MCF 10A (cell line): ENCODE results near the gene CLCNKB. TPM values are rescaled to one million over a fixed set of nuclear protein-coding genes. Genes with fewer than 3 reads are reported as not detected.
"Not testable (repeated sequence)": the region's sequence is repeated elsewhere in the genome, so short reads cannot be mapped to it uniquely, and the experiment has no call there.

ENCODE experiments used
- BruUV-seq: library from RNA; stranded (reverse); fragments of 400-500 nt; replicated peaks from 2 replicates; lab custom pipeline; 2021; lab: Mats Ljungman, UMichigan
- CTCF ChIA-PET: fragments of 300-600 bp; sonication (Branson Sonifier 250); formaldehyde crosslinking; extraction: SDS; loops from one replicate; lab custom pipeline; 2021; ENCODE audit warnings: antibody characterized with exemption, inconsistent platforms; lab: Yijun Ruan, JAX
- POLR2A ChIA-PET: fragments of 300-600, 350-650 bp; sonication (Branson Sonifier 250); formaldehyde crosslinking; extraction: SDS; loops from one replicate; lab custom pipeline; 2020; ENCODE audit warnings: antibody characterized with exemption, inconsistent platforms; lab: Yijun Ruan, JAX
- DNase-seq: peaks from one replicate; pipeline ENCODE4 v3.0.0-alpha.2; 2018; ENCODE audit not compliant: unreplicated experiment
- H3K27ac Mint-ChIP-seq: one replicate; pipeline ENCODE4 v1.8.0; 2022; ENCODE audit warnings: mild to moderate bottlenecking, low read depth, mixed read lengths; ENCODE audit not compliant: unreplicated experiment
- H3K27me3 Mint-ChIP-seq: one replicate; pipeline ENCODE4 v1.8.0; 2022; ENCODE audit warnings: mixed read lengths; ENCODE audit not compliant: insufficient read depth, unreplicated experiment
- H3K36me3 Mint-ChIP-seq: one replicate; pipeline ENCODE4 v1.8.0; 2022; ENCODE audit warnings: mild to moderate bottlenecking, moderate library complexity, mixed read lengths; ENCODE audit not compliant: insufficient read depth, unreplicated experiment
- H3K4me1 Mint-ChIP-seq: one replicate; pipeline ENCODE4 v1.8.0; 2022; ENCODE audit warnings: mixed read lengths; ENCODE audit not compliant: insufficient read depth, unreplicated experiment
- H3K4me3 Mint-ChIP-seq: one replicate; pipeline ENCODE4 v1.8.0; 2022; ENCODE audit warnings: mild to moderate bottlenecking, moderate library complexity, mixed read lengths; ENCODE audit not compliant: unreplicated experiment
- H3K9me3 Mint-ChIP-seq: one replicate; pipeline ENCODE4 v1.8.0; 2022; ENCODE audit warnings: mixed read lengths; ENCODE audit not compliant: unreplicated experiment
- intact Hi-C: fragments of 100-400 bp; cut with micrococcal nuclease; formaldehyde crosslinking; loops from 2 replicates; pipeline ENCODE4 v1.14.1; 2022
- total RNA-seq: library from RNA; stranded (reverse); gene quantifications from 2 replicates; pipeline ENCODE4 v1.2.3, GENCODE V29; 2022
- TF ChIP-seq, protein P1 (sequence below): fragments of 200-600 bp; IDR thresholded peaks from one replicate; pipeline ENCODE4 v1.8.0; 2022; ENCODE audit warnings: antibody characterized with exemption, mild to moderate bottlenecking; ENCODE audit not compliant: unreplicated experiment

Gene CLCNKB
- total RNA-seq, 1 experiment from 2014 or later, result not detected

- no peaks in the 10 kb centered on the region for H3K9me3 Mint-ChIP-seq
- CTCF ChIA-PET, result interaction anchor here (0.6 to 1.0 kb wide), 3 partner anchors 9 to 51 kb away, joined by 3 to 4 read pairs (median 4); no protein-coding TSS in a partner anchor
- peak overlapping the region; percentile 67 for H3K27ac Mint-ChIP-seq
- H3K27me3 Mint-ChIP-seq, result no peaks in the 10 kb centered on the region
- no peaks in the 10 kb centered on the region for H3K36me3 Mint-ChIP-seq
- no peak for DNase-seq
- peaks cover 19% of the 10 kb centered on the region for H3K4me1 Mint-ChIP-seq
- TF ChIP-seq, protein P1, sequence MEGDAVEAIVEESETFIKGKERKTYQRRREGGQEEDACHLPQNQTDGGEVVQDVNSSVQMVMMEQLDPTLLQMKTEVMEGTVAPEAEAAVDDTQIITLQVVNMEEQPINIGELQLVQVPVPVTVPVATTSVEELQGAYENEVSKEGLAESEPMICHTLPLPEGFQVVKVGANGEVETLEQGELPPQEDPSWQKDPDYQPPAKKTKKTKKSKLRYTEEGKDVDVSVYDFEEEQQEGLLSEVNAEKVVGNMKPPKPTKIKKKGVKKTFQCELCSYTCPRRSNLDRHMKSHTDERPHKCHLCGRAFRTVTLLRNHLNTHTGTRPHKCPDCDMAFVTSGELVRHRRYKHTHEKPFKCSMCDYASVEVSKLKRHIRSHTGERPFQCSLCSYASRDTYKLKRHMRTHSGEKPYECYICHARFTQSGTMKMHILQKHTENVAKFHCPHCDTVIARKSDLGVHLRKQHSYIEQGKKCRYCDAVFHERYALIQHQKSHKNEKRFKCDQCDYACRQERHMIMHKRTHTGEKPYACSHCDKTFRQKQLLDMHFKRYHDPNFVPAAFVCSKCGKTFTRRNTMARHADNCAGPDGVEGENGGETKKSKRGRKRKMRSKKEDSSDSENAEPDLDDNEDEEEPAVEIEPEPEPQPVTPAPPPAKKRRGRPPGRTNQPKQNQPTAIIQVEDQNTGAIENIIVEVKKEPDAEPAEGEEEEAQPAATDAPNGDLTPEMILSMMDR, result no peak
- POLR2A ChIA-PET, result no interaction called here
- no peak overlapping the region for H3K4me3 Mint-ChIP-seq
- intact Hi-C loops, result no loop called here
- no TSS peak for BruUV-seq
Observed at GRCh38 chr1:16018749-16019643, 24.6 kb upstream of the CLCNKB start.

- Mint-ChIP-seq H3K27ac (peak overlapping the region; percentile 67), H3K4me3 (no peak overlapping the region), H3K27me3 (no peaks in the 10 kb centered on the region), H3K36me3 (no peaks in the 10 kb centered on the region), H3K9me3 (no peaks in the 10 kb centered on the region), H3K4me1 (peaks cover 19% of the 10 kb centered on the region)
- intact Hi-C loops, result no loop called here
- TF ChIP-seq, protein P1, result no peak
- ChIA-PET CTCF (interaction anchor here (0.6 kb wide), 2 partner anchors 10 to 53 kb away, joined by 3 to 4 read pairs; no protein-coding TSS in a partner anchor), POLR2A (no interaction called here)
- no peak for DNase-seq
- BruUV-seq, result no TSS peak
Observed at GRCh38 chr1:16019644-16020277, 23.8 kb upstream of the CLCNKB start.

GRCh38 chr1:16020325-16020724 is 23.3 kb upstream of the CLCNKB start:
- CTCF ChIA-PET, result interaction anchor here (0.6 kb wide), 2 partner anchors 13 to 54 kb away, joined by 3 read pairs; no protein-coding TSS in a partner anchor
- POLR2A ChIA-PET, result no interaction called here
- Mint-ChIP-seq H3K27ac (no peak overlapping the region), H3K27me3 (no peaks in the 10 kb centered on the region), H3K4me3 (no peak overlapping the region), H3K36me3 (no peaks in the 10 kb centered on the region), H3K4me1 (peaks cover 17% of the 10 kb centered on the region), H3K9me3 (no peaks in the 10 kb centered on the region)
- BruUV-seq, result no TSS peak
- no peak for DNase-seq
- TF ChIP-seq, protein P1, result no peak
- intact Hi-C loops, result no loop called here

DNA sequence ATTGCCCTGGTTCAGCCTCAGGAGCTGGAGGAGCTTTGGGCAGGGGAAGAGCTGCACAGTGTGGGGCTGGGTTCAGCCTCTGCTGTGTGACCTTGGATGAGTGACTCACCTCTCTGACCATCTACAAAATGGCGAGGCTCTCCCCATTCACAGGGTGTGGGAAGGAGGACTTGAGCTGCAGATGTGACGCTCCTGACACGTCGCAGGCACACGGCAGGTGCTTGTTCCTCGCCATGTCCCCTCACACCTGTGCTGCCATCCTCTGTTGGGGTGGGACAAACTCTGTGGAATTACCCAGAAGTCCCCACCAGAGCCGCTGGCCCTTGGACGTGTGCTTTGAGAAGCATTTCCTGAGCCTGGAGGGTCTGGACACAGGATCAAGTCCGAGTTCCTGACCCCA is 22.7 kb upstream of the CLCNKB start:
- H3K27me3 Mint-ChIP-seq, H3K36me3 Mint-ChIP-seq, H3K9me3 Mint-ChIP-seq, H3K4me3 Mint-ChIP-seq, POLR2A ChIA-PET, intact Hi-C loops, BruUV-seq, DNase-seq, H3K27ac Mint-ChIP-seq: not testable (repeated sequence)
- CTCF ChIA-PET, result interaction anchor here (0.6 kb wide), 1 partner anchor 12 kb away, joined by 3 read pairs; no protein-coding TSS in a partner anchor
- H3K4me1 Mint-ChIP-seq, result peaks cover 11% of the 10 kb centered on the region
